HG03432 (cell line): ENCODE data around the gene HSPA4.
A peak's percentile ranks its signal among the peaks of the same experiment; 100 is the strongest.
"Not testable (repeated sequence)": the region's sequence is repeated elsewhere in the genome, so short reads cannot be mapped to it uniquely, and the experiment has no call there.

Source experiments
- ATAC-seq: cut with Tn5 transposase; IDR thresholded peaks from one replicate; pipeline ENCODE4 v1.9.1; 2021; ENCODE audit warnings: mild to moderate bottlenecking, moderate library complexity; ENCODE audit not compliant: unreplicated experiment

HSPA4 gene

DNA sequence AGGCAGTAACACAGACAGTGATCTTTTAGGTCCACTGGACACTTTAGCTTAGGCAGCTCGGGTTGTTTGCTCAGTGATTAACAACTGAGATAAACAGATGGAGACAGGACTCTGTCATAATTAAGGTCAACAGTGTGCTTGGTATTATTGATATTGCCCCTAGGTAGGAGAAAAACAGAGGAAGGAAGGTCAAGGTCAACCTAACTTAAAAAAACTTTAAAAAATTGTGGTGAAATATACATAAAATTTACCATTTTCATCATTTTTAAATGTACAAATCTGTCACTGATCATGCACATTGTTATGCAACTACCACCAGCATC lies 2.1 kb upstream of the HSPA4 start:
- ATAC-seq: no peak

DNA sequence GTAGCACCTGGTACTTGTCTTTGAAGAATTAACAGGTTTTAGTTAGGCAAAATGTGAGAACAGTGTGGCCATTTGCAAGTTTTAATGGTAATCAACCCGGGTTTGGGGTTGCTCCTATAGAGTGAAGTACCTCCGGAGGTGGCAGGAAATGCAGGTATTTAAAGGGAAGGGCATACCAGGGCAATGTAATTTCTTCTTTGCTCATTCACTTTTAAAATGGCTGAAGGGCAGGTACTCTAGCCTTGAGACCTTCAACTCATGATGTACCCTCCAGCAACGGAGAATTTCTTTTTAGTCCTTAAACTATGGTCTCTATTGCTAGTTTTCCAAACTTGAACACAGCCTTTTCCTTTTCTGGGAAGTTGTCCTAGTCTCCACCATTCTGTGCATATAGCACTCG lies 1.3 kb upstream of the HSPA4 start:
- ATAC-seq: no peak

DNA sequence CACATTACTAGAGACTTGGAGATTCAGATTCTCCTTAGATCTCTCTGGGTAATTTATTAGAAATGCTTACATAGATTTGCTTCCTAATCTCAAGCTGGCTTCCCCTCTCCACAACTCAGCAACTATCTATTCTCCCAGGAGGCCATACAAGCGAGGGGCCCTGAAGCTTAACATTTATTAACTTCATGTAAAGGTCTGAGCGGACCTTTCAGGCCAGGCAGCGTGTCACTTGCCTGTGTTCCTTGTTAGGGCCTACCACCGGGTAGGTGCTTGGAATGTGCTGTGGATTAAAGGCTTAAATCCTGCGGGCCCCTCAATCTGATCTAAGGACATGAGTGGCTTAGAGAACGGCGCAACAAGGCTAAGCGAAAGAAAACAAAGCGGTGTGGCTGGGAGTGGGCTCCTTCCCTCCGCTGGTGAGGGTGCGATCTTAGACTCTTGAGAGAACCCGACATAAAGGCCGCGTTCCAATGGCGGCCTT lies 712 bp upstream of the HSPA4 start:
- ATAC-seq: no peak

- ATAC-seq: peak; percentile 36
Measured at GRCh38 chr5:133052317-133053175, 733 bp downstream of the HSPA4 start.

GRCh38 chr5:133053448-133053847 lies 1.6 kb downstream of the HSPA4 start:
- ATAC-seq: no peak

DNA sequence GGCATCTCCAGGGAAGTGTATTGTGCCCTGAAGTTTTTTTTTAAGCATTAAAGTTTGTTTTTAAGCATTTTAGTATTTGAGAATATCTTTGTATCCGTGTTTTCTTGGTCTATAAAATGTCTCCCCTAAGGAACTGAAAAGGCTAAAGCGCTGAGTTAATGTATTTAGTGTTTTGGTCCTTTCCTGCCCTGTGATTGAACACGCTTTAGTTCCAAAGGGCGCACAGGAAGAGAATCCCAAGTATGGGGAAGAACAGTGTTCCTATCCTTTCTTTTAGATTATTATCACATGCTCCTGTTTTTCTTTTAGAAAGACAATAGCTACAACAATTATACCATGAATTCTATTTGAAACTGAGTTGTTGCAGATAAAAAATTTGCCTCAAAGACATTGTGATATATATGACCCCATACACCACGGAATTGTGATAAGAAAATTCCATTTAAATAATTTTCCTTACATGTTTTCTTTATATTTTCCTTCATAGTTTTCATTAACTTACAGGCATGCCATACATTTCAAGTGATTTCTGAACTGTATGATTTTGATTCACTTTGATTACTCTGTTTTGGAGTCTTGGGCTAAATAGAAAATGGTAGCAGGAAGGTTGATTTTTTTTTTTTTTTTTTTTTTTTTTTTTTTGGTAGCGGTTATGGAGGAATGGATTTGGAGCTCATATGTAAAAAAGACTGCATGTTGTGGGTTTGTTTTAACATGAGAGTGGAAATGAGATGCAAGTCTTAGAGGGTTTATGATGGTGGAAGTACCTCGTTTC lies 3.1 kb downstream of the HSPA4 start:
- ATAC-seq: no peak

- no peak for ATAC-seq
Measured at GRCh38 chr5:133056891-133057290, 5.1 kb downstream of the HSPA4 start.

- no peak for ATAC-seq
Measured at GRCh38 chr5:133059621-133060020, 7.8 kb downstream of the HSPA4 start.

DNA sequence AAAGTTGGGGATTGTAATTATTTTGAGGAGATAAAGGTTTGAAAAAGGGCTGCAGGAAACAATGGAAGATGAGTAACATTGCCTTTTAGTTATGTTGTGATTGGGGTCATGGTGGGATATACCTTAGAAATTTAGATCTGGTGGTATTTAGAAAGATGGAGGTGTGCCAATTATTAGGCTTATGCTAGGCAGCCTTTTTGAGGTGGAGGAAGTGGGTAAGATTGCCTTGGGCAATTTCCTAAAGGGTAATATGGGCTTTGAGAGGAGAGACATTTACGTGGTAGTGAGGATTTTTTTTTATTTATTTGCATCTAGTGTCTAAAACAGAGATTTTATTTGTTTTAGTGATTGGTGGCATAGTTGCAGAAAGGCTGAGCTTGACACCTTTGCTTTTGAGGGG lies 10.5 kb downstream of the HSPA4 start:
- ATAC-seq: no peak

DNA sequence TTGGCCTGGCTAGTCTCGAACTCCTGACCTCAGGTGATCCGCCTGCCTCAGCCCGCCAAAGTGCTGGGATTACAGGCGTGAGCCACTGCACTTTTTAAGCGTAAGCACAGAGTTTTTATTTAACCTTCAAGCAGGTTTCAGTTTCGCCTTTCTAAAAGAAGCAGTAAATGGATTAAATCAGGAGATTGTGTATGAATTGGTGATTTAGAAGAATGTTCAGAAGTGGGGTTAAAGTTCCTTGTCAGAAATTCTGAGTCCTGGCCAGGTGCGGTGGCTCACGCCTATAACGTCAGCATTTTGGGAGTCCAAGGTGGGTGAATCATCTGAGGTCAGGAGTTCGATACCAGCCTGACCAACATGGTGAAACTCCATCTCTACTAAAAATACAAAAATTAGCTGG lies 12.2 kb downstream of the HSPA4 start:
- no peak for ATAC-seq

GRCh38 chr5:133065471-133065870 lies 13.7 kb downstream of the HSPA4 start:
- ATAC-seq: no peak

DNA sequence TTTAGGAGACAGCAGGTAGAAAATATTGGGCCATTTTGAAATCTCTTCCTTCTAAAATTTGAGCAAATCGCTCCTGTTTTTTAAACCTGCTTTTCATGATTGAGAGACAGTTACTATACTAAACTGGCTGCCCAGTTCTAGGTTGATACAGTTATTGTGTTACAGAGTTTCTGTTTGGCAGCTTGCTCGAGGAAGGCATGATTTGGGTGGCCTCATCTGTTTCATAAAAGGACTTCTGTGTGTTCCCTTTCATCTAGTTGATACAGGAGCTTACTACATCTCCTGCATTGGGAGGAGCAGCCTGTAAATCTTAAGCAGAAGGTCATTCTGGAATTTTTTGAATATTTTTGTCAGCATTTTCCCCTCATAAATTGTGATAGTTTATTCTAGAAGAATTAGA lies 14.2 kb downstream of the HSPA4 start:
- no peak for ATAC-seq

- no peak for ATAC-seq
Measured at GRCh38 chr5:133072021-133072420, 20.2 kb downstream of the HSPA4 start.

GRCh38 chr5:133075572-133076536 lies 24.0 kb downstream of the HSPA4 start:
- ATAC-seq: no peak

DNA sequence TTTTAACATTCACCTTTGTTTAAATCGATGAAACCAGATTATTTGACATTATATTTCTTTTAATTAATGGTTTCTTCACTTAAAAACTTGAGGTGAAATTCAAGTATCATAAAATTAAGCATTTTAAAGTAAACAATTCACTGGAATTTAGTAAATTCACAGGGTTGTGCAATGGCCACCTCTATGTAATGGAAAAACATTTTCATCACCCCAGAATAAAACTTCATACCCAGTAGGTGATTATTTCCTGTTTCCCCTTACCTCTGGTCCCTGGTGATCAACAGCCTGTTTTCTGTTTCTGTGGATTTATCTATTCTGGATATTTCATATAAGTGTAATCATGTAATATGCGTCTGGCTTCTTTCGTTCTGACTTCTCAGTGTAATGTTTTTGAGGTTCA lies 27.2 kb downstream of the HSPA4 start:
- ATAC-seq: no peak

GRCh38 chr5:133081036-133081435 lies 29.2 kb downstream of the HSPA4 start:
- no peak for ATAC-seq

DNA sequence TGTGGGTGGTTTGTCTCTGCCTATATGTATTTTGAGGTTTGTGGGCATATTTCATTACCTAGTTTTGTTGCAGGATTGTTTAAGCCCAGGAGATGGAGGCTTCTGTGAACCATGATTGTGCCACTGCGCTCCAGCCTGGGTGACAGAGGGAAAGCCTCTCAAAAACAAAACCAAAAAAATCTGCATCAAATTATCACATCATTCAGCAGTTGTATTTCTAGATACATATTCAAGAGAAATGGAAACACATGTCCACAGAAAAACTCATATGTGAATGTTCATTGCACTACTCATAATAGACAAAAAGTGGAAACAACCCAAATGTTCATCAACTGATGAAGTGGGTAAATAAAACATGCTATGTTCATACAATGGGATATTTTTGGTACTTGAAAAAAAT lies 29.9 kb downstream of the HSPA4 start:
- ATAC-seq: no peak

- no peak for ATAC-seq
Measured at GRCh38 chr5:133082128-133082527, 30.3 kb downstream of the HSPA4 start.

- no peak for ATAC-seq
Measured at GRCh38 chr5:133083901-133084300, 32.1 kb downstream of the HSPA4 start.

GRCh38 chr5:133085171-133085570 lies 33.4 kb downstream of the HSPA4 start:
- not testable (repeated sequence) for ATAC-seq

DNA sequence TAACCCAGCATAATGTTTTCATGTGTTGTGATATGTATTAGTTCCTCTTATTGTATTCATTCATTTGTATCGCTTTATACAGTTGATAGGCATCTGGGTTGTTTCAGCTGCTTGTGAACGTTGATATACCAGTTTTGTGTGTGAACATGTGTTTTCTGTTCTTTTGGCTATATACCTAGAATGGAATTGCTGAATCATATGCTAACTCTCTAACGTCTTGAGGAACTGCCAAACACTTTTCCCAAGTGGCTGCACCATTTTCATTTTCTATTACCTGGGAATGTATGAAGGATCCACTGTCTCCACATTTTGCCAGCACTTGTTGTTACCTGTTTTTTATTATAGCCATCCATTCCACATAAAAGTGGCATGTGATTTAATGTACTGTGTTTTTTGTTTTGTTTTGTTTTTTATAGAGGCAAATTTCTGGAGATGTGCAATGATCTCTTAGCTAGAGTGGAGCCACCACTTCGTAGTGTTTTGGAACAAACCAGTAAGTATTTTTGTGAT lies 34.6 kb downstream of the HSPA4 start:
- no peak for ATAC-seq
